Coronary artery (tissue), 2 donors: Measurements from ENCODE around the gene CCT8.
A peak's percentile ranks its signal among the peaks of the same experiment; 100 is the strongest.

ENCODE experiments used
- DNase-seq: peaks from one replicate; pipeline ENCODE4 v3.0.0-alpha.2; 2017; ENCODE audit warnings: low spot score
- H3K27ac ChIP-seq, 2 donors: fragments of 200-600 bp; sonication (generic); one replicate each; pipeline ENCODE4 v1.5.1; 2016 to 2019
- H3K4me3 ChIP-seq: fragments of 200-600 bp; sonication (generic); 2 replicates; pipeline ENCODE4 v1.5.1; 2016; ENCODE audit warnings: mild to moderate bottlenecking, moderate library complexity
- TF ChIP-seq, protein P1 (sequence below): fragments of 200-600 bp; sonication (generic); IDR thresholded peaks from one replicate; pipeline ENCODE4 v1.5.1; 2019; ENCODE audit warnings: antibody characterized with exemption

The CCT8 gene, protein sequence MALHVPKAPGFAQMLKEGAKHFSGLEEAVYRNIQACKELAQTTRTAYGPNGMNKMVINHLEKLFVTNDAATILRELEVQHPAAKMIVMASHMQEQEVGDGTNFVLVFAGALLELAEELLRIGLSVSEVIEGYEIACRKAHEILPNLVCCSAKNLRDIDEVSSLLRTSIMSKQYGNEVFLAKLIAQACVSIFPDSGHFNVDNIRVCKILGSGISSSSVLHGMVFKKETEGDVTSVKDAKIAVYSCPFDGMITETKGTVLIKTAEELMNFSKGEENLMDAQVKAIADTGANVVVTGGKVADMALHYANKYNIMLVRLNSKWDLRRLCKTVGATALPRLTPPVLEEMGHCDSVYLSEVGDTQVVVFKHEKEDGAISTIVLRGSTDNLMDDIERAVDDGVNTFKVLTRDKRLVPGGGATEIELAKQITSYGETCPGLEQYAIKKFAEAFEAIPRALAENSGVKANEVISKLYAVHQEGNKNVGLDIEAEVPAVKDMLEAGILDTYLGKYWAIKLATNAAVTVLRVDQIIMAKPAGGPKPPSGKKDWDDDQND

GRCh38 chr21:29073222-29074006, at the start of gene CCT8:
Gene CCT8 (minus strand): TSS chr21:29073648. CDS start chr21:29073590, 58 bp downstream.
- H3K27ac ChIP-seq = peak within 1 kb of the TSS; percentile 95
- TF ChIP-seq, protein P1, sequence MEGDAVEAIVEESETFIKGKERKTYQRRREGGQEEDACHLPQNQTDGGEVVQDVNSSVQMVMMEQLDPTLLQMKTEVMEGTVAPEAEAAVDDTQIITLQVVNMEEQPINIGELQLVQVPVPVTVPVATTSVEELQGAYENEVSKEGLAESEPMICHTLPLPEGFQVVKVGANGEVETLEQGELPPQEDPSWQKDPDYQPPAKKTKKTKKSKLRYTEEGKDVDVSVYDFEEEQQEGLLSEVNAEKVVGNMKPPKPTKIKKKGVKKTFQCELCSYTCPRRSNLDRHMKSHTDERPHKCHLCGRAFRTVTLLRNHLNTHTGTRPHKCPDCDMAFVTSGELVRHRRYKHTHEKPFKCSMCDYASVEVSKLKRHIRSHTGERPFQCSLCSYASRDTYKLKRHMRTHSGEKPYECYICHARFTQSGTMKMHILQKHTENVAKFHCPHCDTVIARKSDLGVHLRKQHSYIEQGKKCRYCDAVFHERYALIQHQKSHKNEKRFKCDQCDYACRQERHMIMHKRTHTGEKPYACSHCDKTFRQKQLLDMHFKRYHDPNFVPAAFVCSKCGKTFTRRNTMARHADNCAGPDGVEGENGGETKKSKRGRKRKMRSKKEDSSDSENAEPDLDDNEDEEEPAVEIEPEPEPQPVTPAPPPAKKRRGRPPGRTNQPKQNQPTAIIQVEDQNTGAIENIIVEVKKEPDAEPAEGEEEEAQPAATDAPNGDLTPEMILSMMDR = no peak
- DNase-seq = peak; percentile 99
- peak within 1 kb of the TSS; percentile 97 for H3K4me3 ChIP-seq

DNA sequence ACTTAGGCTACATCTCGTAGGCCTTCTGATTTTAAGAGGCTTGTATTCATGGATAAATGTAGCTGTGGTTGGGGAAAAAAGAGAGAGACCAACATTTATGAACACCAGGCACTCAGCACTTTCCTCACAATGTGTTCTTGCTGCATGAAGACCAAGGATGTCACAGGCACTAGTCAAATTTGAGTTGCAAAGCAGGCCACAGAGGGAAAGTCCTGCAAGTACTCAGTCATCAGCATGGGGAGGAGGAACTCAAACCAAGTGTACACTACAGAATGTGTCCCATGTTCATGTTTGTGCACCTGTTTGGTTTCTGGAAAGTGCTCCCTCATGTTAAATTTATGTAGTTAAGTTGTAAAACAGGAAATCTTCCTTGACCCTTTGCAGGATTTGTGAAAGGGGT, 48.3 kb upstream of the CCT8 start:
- no peak for DNase-seq
- Histone ChIP-seq H3K4me3 (no peak overlapping the region), H3K27ac (no peak overlapping the region)
- TF ChIP-seq, protein P1 = no peak

DNA sequence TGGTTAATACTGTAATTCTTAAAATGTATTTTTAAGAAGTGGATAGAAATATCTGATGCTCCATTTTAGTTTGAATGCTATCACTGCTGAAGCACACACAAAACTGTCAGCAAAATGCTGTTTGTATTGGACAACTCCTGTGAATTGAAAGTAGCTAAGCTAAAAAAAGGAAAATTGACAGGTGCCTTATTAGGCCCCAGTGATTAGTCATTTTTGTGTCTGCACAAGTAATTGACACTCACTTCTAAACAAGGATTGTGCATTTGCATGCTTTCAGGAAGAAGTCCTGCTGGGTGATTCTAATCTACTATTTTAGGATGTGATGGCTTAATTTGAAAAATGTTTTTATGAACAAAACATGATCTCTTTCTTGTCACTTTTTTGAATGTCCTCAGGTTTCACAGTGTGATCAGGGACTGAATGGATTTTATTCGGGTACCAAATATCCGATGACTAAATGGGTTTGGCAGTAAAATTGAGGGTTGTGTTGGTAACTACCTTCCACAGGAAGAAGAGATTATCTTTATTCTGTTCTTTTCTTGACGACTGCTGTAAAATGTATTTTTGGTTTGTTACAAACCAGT, 44.0 kb upstream of the CCT8 start:
- Histone ChIP-seq H3K4me3 (no peak overlapping the region), H3K27ac (no peak overlapping the region)
- DNase-seq = no peak
- TF ChIP-seq, protein P1 = no peak

GRCh38 chr21:29115899-29116298, 42.5 kb upstream of the CCT8 start:
- TF ChIP-seq, protein P1 = no peak
- Histone ChIP-seq H3K27ac (no peak overlapping the region), H3K4me3 (no peak overlapping the region)
- no peak for DNase-seq

GRCh38 chr21:29114765-29115500, 41.5 kb upstream of the CCT8 start:
- TF ChIP-seq, protein P1 = no peak
- Histone ChIP-seq H3K27ac (no peak overlapping the region), H3K4me3 (no peak overlapping the region)
- DNase-seq = no peak

- no peak overlapping the region for H3K27ac ChIP-seq
- no peak for DNase-seq
- no peak overlapping the region for H3K4me3 ChIP-seq
- TF ChIP-seq, protein P1 = no peak
Measured at GRCh38 chr21:29105218-29105617, 31.8 kb upstream of the CCT8 start.
